Measurements from ENCODE around the gene CAMK1D.

- TF ChIP-seq CTCF (optimal IDR thresholded peaks at IDR 0.05 in 1 of 3, IDR thresholded peaks at IDR 0.05 in 1 of 3, conservative IDR thresholded peaks at IDR 0.05 in 1 of 3; ENCODE audit: extremely low read depth in 1 of 3, insufficient read depth in 2 of 3, low read length in 3 of 3) (no peak), EZH2 (IDR thresholded peaks at IDR 0.05; ENCODE audit: low read length) (no peak)
Measured at GRCh38 chr10:12414278-12414989, 65.1 kb downstream of the CAMK1D start.

Data from keratinocyte (primary cell).